DMS 273 (cell line): ENCODE data around the gene PCDHA11.
A peak's percentile ranks its signal among the peaks of the same experiment; 100 is the strongest.
"Not testable (repeated sequence)": the region's sequence is repeated elsewhere in the genome, so short reads cannot be mapped to it uniquely, and the experiment has no call there.

Source experiments
- DNase-seq: peaks from one replicate; lab custom pipeline; 2025; ENCODE audit not compliant: unreplicated experiment; lab: John Stamatoyannopoulos, UW

PCDHA11 gene

DNA sequence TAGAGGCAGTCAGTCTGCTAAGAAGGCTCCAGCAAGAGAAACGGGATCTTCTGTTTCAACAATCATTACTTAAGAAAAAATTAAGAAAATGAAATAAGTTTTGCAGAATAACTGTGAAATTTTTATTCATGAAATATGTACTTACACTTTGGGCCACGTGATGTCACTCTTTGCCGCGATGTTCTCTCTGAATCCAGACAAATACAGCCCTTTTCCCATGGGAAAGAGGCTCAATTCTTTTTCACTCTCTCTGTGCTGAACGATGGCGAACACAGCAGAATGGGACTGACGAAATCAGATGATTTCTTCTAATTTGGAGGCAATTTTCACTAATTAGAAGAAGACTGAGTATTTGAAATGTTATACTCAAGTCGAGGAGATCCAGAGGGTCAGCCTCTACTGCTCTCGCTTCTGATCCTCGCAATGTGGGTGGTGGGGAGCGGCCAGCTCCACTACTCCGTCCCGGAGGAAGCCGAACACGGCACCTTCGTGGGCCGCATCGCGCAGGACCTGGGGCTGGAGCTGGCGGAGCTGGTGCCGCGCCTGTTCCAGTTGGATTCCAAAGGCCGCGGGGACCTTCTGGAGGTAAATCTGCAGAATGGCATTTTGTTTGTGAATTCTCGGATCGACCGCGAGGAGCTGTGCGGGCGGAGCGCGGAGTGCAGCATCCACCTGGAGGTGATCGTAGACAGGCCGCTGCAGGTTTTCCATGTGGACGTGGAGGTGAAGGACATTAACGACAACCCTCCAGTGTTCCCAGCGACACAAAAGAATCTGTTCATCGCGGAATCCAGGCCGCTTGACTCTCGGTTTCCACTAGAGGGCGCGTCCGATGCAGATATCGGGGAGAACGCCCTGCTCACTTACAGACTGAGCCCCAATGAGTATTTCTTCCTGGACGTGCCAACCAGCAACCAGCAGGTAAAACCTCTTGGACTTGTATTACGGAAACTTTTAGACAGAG, 20.3 kb upstream of the PCDHA11 start, which contains the start of gene PCDHA9:
Gene PCDHA9 (plus strand): TSS at position 244 of the 964 bp plus-strand sequence. CDS start 114 bp downstream, at position 358.
- not testable (repeated sequence) for DNase-seq

DNA sequence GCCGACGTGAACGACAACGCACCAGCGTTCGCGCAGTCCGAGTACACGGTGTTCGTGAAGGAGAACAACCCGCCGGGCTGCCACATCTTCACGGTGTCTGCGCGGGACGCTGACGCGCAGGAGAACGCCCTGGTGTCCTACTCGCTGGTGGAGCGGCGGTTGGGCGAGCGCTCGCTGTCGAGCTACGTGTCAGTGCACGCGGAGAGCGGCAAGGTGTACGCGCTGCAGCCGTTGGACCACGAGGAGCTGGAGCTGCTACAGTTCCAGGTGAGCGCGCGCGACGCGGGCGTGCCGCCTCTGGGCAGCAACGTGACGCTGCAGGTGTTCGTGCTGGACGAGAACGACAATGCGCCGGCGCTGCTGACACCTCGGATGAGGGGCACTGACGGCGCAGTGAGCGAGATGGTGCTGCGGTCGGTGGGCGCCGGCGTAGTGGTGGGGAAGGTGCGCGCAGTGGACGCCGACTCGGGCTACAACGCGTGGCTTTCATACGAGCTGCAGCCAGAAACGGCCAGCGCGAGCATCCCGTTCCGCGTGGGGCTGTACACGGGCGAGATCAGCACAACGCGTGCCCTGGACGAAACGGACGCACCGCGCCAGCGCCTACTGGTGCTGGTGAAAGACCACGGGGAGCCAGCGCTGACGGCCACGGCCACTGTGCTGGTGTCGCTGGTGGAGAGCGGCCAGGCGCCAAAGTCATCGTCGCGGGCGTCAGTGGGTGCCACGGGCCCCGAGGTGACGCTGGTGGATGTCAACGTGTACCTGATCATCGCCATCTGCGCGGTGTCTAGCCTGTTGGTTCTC, 18.7 kb upstream of the PCDHA11 start:
- not testable (repeated sequence) for DNase-seq

DNA sequence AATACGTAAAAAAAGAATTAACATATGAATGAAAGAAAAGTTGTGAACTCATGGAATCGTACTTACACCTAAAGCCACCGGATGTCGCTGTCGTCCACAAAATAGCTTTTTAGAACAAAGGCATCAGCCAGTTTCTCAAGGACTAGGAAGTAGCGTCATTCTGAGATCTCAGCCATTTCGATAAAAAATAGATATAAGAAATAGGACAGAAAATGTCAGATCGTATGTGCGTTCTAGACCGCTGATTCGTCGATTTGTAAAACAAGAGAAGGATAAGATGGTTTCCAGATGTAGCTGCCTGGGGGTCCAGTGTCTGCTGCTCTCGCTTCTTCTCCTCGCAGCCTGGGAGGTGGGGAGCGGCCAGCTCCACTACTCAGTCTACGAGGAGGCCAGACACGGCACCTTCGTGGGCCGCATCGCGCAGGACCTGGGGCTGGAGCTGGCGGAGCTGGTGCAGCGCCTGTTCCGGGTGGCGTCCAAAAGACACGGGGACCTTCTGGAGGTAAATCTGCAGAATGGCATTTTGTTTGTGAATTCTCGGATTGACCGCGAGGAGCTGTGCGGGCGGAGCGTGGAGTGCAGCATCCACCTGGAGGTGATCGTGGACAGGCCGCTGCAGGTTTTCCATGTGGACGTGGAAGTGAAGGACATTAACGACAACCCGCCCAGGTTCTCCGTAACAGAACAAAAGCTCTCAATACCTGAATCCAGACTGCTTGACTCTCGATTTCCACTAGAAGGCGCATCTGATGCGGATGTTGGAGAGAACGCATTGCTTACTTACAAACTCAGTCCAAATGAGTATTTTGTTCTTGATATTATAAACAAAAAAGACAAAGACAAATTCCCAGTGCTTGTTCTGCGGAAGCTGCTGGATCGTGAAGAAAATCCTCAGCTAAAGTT, 12.7 kb upstream of the PCDHA11 start, which contains the start of gene PCDHA10:
Gene PCDHA10 (plus strand): TSS at position 126 of the 903 bp plus-strand sequence. CDS start 152 bp downstream, at position 278.
- peak; percentile 26 for DNase-seq

DNA sequence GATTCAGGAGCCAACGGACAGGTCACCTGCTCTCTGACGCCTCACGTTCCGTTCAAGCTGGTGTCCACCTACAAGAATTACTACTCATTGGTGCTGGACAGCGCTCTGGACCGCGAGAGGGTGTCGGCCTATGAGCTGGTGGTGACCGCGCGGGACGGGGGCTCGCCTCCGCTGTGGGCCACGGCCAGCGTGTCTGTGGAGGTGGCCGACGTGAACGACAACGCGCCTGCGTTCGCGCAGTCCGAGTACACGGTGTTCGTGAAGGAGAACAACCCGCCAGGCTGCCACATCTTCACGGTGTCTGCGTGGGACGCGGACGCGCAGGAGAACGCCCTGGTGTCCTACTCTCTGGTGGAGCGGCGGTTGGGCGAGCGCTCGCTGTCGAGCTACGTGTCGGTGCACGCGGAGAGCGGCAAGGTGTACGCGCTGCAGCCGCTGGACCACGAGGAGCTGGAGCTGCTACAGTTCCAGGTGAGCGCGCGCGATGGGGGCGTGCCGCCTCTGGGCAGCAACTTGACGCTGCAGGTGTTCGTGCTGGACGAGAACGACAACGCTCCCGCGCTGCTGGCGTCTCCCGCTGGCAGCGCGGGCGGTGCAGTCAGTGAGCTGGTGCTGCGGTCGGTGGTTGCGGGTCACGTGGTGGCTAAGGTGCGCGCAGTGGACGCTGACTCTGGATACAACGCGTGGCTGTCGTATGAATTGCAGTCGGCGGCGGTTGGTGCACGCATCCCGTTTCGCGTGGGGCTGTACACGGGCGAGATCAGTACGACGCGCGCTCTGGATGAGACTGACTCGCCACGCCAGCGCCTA, 11.4 kb upstream of the PCDHA11 start:
- no peak for DNase-seq

DNA sequence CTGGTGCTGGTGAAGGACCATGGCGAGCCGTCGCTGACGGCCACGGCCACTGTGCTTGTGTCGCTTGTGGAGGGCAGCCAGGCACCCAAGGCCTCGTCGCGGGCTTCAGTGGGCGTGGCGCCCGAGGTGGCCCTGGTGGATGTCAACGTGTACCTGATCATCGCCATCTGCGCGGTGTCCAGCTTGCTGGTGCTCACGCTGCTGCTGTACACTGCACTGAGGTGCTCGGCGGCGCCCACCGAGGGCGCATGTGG, 10.8 kb upstream of the PCDHA11 start:
- DNase-seq = no peak

DNA sequence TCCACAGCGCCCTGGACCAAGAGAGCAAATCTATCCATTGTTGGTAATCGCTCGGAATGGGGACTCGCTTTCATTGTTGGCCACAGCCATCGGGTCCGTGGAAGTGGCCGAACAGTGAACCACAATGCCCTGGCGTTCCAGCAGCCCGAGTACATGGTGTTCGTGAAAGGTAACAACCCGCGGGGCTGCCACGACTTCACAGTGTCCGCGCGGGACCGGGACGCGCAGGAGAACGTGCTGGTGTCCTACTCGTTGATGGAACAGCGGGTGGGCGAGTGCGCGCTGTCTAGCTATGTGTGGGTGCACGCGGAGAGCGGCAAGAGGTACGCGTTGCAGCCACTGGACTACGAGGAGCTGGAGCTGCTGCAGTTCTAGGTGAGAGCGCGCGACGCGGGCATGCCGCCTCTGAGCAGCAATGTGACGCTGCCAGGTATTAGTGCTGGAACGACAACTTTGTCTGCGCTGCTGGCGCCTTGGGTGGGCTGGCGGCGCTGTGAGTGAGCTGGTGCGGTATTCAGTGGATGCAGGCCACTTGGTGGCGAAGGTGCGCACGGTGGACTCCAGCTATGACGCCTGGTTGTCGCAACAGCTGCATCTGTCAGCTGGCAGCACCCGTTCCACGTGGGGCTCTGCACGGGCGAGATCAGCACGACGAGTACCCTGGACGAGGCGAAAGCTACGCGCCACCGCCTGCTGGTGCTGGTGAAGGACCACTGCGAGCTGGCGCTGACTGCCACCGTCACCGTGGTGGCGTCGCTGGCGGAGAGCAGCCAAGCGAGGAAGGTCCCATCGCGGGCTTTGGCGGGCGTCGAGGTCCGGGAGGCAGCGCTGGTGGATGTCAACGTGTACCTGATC, 6.1 kb upstream of the PCDHA11 start:
- DNase-seq = no peak

DNA sequence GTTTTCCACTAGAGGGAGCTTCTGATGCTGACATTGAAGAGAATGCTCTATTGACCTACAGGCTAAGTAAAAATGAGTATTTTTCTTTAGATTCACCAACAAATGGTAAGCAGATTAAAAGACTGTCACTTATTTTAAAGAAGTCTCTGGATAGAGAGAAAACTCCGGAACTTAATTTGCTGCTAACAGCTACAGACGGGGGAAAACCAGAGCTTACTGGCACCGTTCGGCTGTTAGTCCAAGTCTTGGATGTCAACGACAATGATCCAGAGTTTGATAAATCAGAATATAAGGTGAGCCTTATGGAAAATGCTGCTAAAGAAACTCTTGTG, 764 bp downstream of the PCDHA11 start:
- no peak for DNase-seq

DNA sequence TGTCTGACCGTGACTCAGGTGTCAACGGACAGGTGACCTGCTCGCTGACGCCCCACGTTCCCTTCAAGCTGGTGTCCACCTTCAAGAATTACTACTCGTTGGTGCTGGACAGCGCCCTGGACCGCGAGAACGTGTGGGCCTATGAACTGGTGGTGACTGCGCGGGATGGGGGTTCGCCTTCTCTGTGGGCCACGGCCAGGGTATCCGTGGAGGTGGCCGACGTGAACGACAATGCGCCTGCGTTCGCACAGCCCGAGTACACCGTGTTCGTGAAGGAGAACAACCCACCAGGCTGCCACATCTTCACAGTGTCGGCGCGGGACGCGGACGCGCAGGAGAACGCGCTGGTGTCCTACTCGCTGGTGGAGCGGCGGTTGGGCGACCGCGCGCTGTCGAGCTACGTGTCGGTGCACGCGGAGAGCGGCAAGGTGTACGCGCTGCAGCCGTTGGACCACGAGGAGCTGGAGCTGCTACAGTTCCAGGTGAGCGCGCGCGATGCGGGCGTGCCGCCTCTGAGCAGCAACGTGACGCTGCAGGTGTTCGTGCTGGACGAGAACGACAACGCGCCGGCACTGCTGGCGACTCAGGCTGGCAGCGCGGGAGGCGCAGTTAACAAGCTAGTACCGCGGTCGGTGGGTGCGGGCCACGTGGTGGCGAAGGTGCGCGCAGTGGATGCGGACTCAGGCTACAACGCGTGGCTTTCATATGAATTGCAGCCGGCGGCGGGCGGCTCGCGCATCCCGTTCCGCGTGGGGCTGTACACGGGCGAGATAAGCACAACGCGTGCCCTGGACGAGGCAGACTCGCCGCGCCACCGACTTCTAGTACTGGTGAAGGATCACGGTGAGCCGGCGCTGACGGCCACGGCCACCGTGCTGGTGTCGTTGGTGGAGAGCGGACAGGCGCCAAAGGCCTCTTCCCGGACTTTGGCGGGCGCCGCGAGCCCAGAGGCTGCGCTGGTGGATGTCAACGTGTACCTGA, 1.8 kb downstream of the PCDHA11 start:
- no peak for DNase-seq

DNA sequence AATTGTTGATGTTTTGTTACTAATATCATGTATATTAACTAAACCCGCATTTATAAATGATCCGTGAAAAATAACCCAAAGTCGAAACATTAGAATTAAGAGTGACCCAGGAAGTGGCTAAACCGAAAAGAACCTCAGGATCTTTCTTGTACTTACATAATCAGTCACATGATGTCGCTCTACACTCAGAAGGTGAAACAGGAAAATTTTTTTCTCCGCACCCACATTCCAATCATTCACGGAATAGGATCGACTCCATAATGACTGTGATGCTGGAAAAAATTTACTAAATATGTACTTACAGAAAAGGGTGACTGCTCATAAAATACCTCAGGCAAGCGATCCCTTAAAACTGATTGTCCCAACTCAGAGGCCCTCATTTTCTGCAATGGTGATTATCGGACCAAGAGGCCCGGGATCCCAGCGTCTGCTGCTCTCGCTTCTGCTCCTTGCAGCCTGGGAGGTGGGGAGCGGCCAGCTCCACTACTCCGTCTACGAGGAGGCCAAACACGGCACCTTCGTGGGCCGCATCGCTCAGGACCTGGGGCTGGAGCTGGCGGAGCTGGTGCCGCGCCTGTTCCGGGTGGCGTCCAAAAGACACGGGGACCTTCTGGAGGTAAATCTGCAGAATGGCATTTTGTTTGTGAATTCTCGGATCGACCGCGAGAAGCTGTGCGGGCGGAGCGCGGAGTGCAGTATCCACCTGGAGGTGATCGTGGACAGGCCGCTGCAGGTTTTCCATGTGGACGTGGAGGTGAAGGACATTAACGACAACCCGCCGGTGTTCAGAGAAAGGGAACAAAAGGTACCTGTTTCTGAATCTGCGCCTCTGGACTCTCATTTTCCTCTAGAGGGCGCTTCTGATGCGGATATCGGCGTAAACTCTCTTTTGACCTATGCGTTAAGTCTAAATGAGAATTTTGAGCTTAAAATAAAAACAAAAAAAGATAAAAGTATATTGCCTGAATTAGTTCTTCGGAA, 6.6 kb downstream of the PCDHA11 start, which contains the start of gene PCDHA12:
Gene PCDHA12 (plus strand): TSS at position 224 of the 981 bp plus-strand sequence. CDS start 165 bp downstream, at position 389.
- DNase-seq = no peak

DNA sequence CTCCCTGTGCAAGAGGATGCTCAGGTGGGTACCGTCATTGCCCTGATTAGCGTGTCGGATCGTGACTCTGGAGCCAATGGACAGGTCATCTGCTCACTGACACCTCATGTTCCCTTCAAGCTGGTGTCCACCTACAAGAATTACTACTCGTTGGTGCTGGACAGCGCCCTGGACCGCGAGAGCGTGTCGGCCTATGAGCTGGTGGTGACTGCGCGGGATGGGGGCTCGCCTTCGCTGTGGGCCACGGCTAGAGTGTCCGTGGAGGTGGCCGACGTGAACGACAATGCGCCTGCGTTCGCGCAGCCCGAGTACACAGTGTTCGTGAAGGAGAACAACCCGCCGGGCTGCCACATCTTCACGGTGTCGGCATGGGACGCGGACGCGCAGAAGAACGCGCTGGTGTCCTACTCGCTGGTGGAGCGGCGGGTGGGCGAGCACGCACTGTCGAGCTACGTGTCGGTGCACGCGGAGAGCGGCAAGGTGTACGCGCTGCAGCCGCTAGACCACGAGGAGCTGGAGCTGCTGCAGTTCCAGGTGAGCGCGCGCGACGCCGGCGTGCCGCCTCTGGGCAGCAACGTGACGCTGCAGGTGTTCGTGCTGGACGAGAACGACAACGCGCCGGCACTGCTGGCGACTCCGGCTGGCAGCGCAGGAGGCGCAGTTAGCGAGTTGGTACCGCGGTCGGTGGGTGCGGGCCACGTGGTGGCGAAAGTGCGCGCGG, 7.9 kb downstream of the PCDHA11 start:
- not testable (repeated sequence) for DNase-seq

DNA sequence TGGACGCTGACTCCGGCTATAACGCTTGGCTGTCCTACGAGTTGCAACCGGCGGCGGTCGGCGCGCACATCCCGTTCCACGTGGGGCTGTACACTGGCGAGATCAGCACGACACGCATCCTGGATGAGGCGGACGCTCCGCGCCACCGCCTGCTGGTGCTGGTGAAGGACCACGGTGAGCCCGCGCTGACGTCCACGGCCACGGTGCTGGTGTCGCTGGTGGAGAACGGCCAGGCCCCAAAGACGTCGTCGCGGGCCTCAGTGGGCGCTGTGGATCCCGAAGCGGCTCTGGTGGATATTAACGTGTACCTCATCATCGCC, 8.5 kb downstream of the PCDHA11 start:
- DNase-seq = no peak

DNA sequence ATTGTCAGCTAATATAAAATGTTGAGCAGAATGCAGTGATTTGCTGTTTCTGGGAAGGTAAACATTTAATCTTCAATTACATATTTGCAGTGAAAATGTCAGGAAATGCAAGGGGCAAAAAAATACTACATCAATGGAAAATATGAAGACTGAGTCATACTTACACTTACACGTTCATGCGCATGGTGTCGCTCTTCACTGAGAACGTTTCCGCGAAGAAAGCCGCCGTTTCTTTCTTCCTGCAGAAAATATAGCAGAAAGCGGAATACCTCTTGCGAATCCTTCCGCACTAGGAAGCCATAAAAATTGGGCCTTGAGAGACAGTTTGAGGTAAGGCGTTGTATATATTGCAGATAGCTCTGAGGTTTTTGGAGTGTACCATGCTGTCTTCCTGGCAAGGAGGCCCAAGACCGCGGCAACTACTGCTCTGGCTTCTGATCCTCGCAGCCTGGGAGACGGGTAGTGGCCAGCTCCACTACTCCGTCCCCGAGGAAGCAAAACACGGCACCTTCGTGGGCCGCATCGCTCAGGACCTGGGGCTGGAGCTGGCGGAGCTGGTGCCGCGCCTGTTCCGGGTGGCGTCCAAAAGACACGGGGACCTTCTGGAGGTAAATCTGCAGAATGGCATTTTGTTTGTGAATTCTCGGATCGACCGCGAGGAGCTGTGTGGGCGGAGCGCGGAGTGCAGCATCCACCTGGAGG, 13.3 kb downstream of the PCDHA11 start, which contains the start of gene PCDHA13:
Gene PCDHA13 (plus strand): TSS at position 236 of the 702 bp plus-strand sequence. CDS start 145 bp downstream, at position 381.
- peak; percentile 76 for DNase-seq

DNA sequence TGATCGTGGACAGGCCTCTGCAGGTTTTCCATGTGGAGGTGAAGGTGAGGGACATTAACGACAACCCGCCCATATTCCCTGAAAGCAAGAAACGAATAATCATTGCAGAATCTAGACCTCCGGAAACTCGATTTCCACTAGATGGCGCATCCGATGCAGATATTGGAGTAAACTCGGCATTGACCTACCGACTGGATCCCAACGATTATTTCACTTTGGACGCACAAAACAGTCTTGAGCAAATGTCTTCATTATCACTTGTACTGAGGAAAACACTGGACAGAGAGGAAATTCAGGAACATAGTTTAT, 13.8 kb downstream of the PCDHA11 start:
- DNase-seq = peak; percentile 69

DNA sequence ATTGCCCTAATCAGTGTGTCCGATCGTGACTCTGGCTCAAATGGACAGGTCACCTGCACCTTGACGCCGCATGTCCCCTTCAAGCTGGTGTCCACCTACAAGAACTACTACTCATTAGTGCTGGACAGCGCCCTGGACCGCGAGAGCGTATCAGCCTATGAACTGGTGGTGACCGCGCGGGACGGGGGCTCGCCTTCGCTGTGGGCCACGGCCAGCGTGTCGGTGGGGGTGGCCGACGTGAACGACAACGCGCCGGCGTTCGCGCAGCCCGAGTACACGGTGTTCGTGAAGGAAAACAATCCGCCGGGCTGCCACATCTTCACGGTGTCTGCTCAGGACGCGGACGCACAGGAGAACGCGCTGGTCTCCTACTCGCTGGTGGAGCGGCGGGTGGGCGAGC, 14.6 kb downstream of the PCDHA11 start:
- DNase-seq = no peak

DNA sequence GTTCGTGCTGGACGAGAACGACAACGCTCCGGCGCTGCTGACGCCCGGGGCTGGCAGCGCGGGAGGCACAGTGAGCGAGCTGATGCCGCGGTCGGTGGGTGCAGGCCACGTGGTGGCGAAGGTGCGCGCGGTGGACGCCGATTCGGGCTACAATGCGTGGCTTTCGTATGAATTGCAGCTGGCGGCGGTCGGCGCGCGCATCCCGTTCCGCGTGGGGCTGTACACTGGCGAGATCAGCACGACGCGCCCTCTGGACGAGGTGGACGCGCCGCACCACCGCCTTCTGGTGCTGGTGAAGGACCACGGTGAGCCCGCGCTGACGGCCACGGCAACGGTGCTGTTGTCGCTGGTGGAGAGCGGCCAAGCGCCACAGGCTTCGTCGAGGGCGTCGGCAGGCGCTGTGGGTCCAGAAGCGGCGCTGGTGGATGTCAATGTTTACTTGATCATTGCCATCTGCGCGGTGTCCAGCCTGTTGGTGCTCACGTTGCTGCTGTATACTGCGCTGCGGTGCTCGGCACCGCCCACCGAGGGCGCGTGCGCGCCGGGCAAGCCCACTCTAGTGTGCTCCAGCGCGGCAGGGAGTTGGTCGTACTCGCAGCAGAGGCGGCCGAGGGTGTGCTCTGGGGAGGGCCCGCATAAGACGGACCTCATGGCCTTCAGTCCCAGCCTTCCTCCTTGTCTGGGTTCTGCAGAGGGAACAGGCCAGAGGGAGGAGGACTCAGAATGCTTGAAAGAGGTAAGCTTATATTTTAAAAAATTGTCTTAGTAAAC, 15.4 kb downstream of the PCDHA11 start:
- no peak for DNase-seq
